ENCODE measurements around the gene CEP72.
"Not testable (repeated sequence)": the region's sequence is repeated elsewhere in the genome, so short reads cannot be mapped to it uniquely, and the experiment has no call there.

- TF ChIP-seq EZH2 (IDR thresholded peaks at IDR 0.05; ENCODE audit: low read length); CTCF (optimal IDR thresholded peaks at IDR 0.05 in 1 of 3, IDR thresholded peaks at IDR 0.05 in 1 of 3, conservative IDR thresholded peaks at IDR 0.05 in 1 of 3; ENCODE audit: extremely low read depth in 1 of 3, insufficient read depth in 2 of 3, low read length in 3 of 3): not testable (repeated sequence)
Measured at GRCh38 chr5:696191-696590, 84.1 kb downstream of the CEP72 start.

All from keratinocyte (primary cell).